GM19328 (cell line): ENCODE measurements around the gene HEBP1.

Experiments used
- ATAC-seq: cut with Tn5 transposase; IDR thresholded peaks from one replicate; pipeline ENCODE4 v1.9.1; 2021; ENCODE audit warnings: mild to moderate bottlenecking, moderate library complexity; ENCODE audit not compliant: unreplicated experiment

HEBP1 gene

GRCh38 chr12:12992418-12993130 is 7.5 kb downstream of the HEBP1 start:
- ATAC-seq, result no peak

- ATAC-seq, result no peak
These were observed 9.2 kb downstream of the HEBP1 start for GRCh38 chr12:12990700-12991468.

- ATAC-seq, result no peak
These were observed 12.6 kb downstream of the HEBP1 start for GRCh38 chr12:12987421-12987820.

- no peak for ATAC-seq
These were observed 13.2 kb downstream of the HEBP1 start for GRCh38 chr12:12986775-12987331.

- ATAC-seq, result no peak
These were observed 14.2 kb downstream of the HEBP1 start for GRCh38 chr12:12985817-12986408.

- ATAC-seq, result no peak
These were observed 15.9 kb downstream of the HEBP1 start for GRCh38 chr12:12984149-12984548.

GRCh38 chr12:12983420-12984035 is 16.5 kb downstream of the HEBP1 start:
- no peak for ATAC-seq

GRCh38 chr12:12982331-12982730 is 17.7 kb downstream of the HEBP1 start:
- no peak for ATAC-seq

- no peak for ATAC-seq
These were observed 20.3 kb downstream of the HEBP1 start for GRCh38 chr12:12979731-12980259.

GRCh38 chr12:12979126-12979525 is 20.9 kb downstream of the HEBP1 start:
- ATAC-seq, result no peak

- ATAC-seq, result no peak
These were observed 22.8 kb downstream of the HEBP1 start for GRCh38 chr12:12977231-12977630.

- no peak for ATAC-seq
These were observed 23.7 kb downstream of the HEBP1 start for GRCh38 chr12:12976366-12976765.

GRCh38 chr12:12975322-12976077 is 24.6 kb downstream of the HEBP1 start:
- ATAC-seq, result no peak

GRCh38 chr12:12974211-12974610 is 25.9 kb downstream of the HEBP1 start:
- ATAC-seq, result no peak

- no peak for ATAC-seq
These were observed 27.0 kb downstream of the HEBP1 start for GRCh38 chr12:12973019-12973418.

- ATAC-seq, result no peak
These were observed 34.2 kb downstream of the HEBP1 start for GRCh38 chr12:12965836-12966235.

GRCh38 chr12:12964255-12964654 is 35.8 kb downstream of the HEBP1 start:
- ATAC-seq, result no peak

- no peak for ATAC-seq
These were observed 39.3 kb downstream of the HEBP1 start for GRCh38 chr12:12960639-12961209.

- no peak for ATAC-seq
These were observed 41.2 kb downstream of the HEBP1 start for GRCh38 chr12:12958886-12959285.
